ENCODE measurements around the gene DDR1.

DDR1 gene

GRCh38 chr6:30914076-30914853 lies 29.9 kb downstream of the DDR1 start, which contains the start of gene VARS2:
TSS of gene VARS2 (plus strand) at chr6:30914238. CDS start at chr6:30914837, 599 bp downstream.
- Histone ChIP-seq H3K27ac (ENCODE audit: low read length) (peak within 1 kb of the TSS; percentile 50), H3K4me2 (ENCODE audit: low read length) (peak within 1 kb of the TSS; percentile 100), H3K79me2 (ENCODE audit: low read length) (peaks cover 7% of the 10 kb centered on the region), H3K4me1 (ENCODE audit: low read length) (peaks cover 13% of the 10 kb centered on the region), H3K9me3 (ENCODE audit: insufficient read depth, low read length) (no peaks in the 10 kb centered on the region), H3K27me3 (ENCODE audit: low read depth, low read length) (no peaks in the 10 kb centered on the region), H3K4me3 (ENCODE audit: low read length) (peak within 1 kb of the TSS; percentile 99), H3K9ac (ENCODE audit: low read length) (peak within 1 kb of the TSS; percentile 94), H2AFZ (ENCODE audit: low read depth, low read length) (peak within 1 kb of the TSS; percentile 46; the same call in 1 of the 2 replicates), H3K36me3 (replicated peaks; ENCODE audit: low read depth, low read length) (no peaks in the 10 kb centered on the region), H4K20me1 (ENCODE audit: insufficient read depth, low read length) (no peaks in the 10 kb centered on the region)
- no peak for TF ChIP-seq EZH2phosphoT487 (IDR thresholded peaks at IDR 0.05; ENCODE audit: low read depth)
- peak; percentile 26 for TF ChIP-seq CTCF (IDR thresholded peaks at IDR 0.05; ENCODE audit: low read depth, low read length)

GRCh38 chr6:30914854-30915590 lies 30.7 kb downstream of the DDR1 start:
- H3K36me3 ChIP-seq (replicated peaks; ENCODE audit: low read depth, low read length) = no peaks in the 10 kb centered on the region
- peak overlapping the region; percentile 100 for H3K4me2 ChIP-seq (ENCODE audit: low read length)
- H3K79me2 ChIP-seq (ENCODE audit: low read length) = peaks cover 7% of the 10 kb centered on the region
- TF ChIP-seq EZH2phosphoT487 (IDR thresholded peaks at IDR 0.05; ENCODE audit: low read depth) = no peak
- TF ChIP-seq CTCF (IDR thresholded peaks at IDR 0.05; ENCODE audit: low read depth, low read length) = no peak
- peak overlapping the region; percentile 50 for H3K27ac ChIP-seq (ENCODE audit: low read length)
- H3K27me3 ChIP-seq (ENCODE audit: low read depth, low read length) = no peaks in the 10 kb centered on the region
- H3K9ac ChIP-seq (ENCODE audit: low read length) = peak overlapping the region; percentile 94
- no peaks in the 10 kb centered on the region for H3K9me3 ChIP-seq (ENCODE audit: insufficient read depth, low read length)
- peaks cover 13% of the 10 kb centered on the region for H3K4me1 ChIP-seq (ENCODE audit: low read length)
- H4K20me1 ChIP-seq (ENCODE audit: insufficient read depth, low read length) = no peaks in the 10 kb centered on the region
- H3K4me3 ChIP-seq (ENCODE audit: low read length) = peak overlapping the region; percentile 99
- H2AFZ ChIP-seq (ENCODE audit: low read depth, low read length) = peak overlapping the region; percentile 46; the same call in 1 of the 2 replicates

- H4K20me1 ChIP-seq (ENCODE audit: insufficient read depth, low read length) = no peaks in the 10 kb centered on the region
- peak overlapping the region; percentile 94; the same call in 1 of the 2 replicates for H3K9ac ChIP-seq (ENCODE audit: low read length)
- peak overlapping the region; percentile 100 for H3K4me2 ChIP-seq (ENCODE audit: low read length)
- no peaks in the 10 kb centered on the region for H3K36me3 ChIP-seq (replicated peaks; ENCODE audit: low read depth, low read length)
- H3K4me3 ChIP-seq (ENCODE audit: low read length) = peak overlapping the region; percentile 99; the same call in 1 of the 2 replicates
- peaks cover 13% of the 10 kb centered on the region for H3K4me1 ChIP-seq (ENCODE audit: low read length)
- H3K27ac ChIP-seq (ENCODE audit: low read length) = no peak overlapping the region
- no peaks in the 10 kb centered on the region for H3K27me3 ChIP-seq (ENCODE audit: low read depth, low read length)
- no peak overlapping the region for H2AFZ ChIP-seq (ENCODE audit: low read depth, low read length)
- H3K79me2 ChIP-seq (ENCODE audit: low read length) = peaks cover 7% of the 10 kb centered on the region
- peak; percentile 68 for TF ChIP-seq CTCF (IDR thresholded peaks at IDR 0.05; ENCODE audit: low read depth, low read length)
- TF ChIP-seq EZH2phosphoT487 (IDR thresholded peaks at IDR 0.05; ENCODE audit: low read depth) = no peak
- no peaks in the 10 kb centered on the region for H3K9me3 ChIP-seq (ENCODE audit: insufficient read depth, low read length)
Observed at GRCh38 chr6:30915591-30915946, 31.2 kb downstream of the DDR1 start.

GRCh38 chr6:30917041-30917440 lies 32.7 kb downstream of the DDR1 start:
- TF ChIP-seq CTCF (IDR thresholded peaks at IDR 0.05; ENCODE audit: low read depth, low read length) (no peak), EZH2phosphoT487 (IDR thresholded peaks at IDR 0.05; ENCODE audit: low read depth) (no peak)
- no peaks in the 10 kb centered on the region for H4K20me1 ChIP-seq (ENCODE audit: insufficient read depth, low read length)
- H3K27me3 ChIP-seq (ENCODE audit: low read depth, low read length) = no peaks in the 10 kb centered on the region
- H3K9me3 ChIP-seq (ENCODE audit: insufficient read depth, low read length) = no peaks in the 10 kb centered on the region
- H2AFZ ChIP-seq (ENCODE audit: low read depth, low read length) = no peak overlapping the region
- peaks cover 13% of the 10 kb centered on the region for H3K4me1 ChIP-seq (ENCODE audit: low read length)
- H3K27ac ChIP-seq (ENCODE audit: low read length) = no peak overlapping the region
- no peak overlapping the region for H3K4me3 ChIP-seq (ENCODE audit: low read length)
- H3K9ac ChIP-seq (ENCODE audit: low read length) = no peak overlapping the region
- no peak overlapping the region for H3K4me2 ChIP-seq (ENCODE audit: low read length)
- H3K36me3 ChIP-seq (replicated peaks; ENCODE audit: low read depth, low read length) = peaks cover 1% of the 10 kb centered on the region
- peaks cover 7% of the 10 kb centered on the region for H3K79me2 ChIP-seq (ENCODE audit: low read length)

All from OCI-LY3 (cell line).